SK-N-MC (cell line): ENCODE results near the gene PIK3R5.

Experiments used
- EZH2 ChIP-seq: fragments of 200-600 bp; sonication (generic); IDR thresholded peaks from one replicate; pipeline ENCODE4 v1.6.1; 2017; ENCODE audit warnings: antibody characterized with exemption
- POLR2AphosphoS5 ChIP-seq: IDR thresholded peaks from 2 replicates; pipeline ENCODE4 v1.6.1; 2012; ENCODE audit warnings: mild to moderate bottlenecking, low read depth, low read length, borderline replicate concordance

GRCh38 chr17:8948462-8948861 is 17.0 kb downstream of the PIK3R5 start:
- TF ChIP-seq EZH2 (no peak), POLR2AphosphoS5 (no peak)
